Measurements from ENCODE around the gene CDC25B.

Gene CDC25B

GRCh38 chr20:3747471-3747870, 48.6 kb upstream of the CDC25B start (continued):
- no peak for TF ChIP-seq TSHZ2 (CRISPR knock-in tag; IDR thresholded peaks at IDR 0.05)
- TF ChIP-seq ZFP3 (CRISPR knock-in tag; IDR thresholded peaks at IDR 0.05), result no peak

GRCh38 chr20:3748073-3748472, 48.0 kb upstream of the CDC25B start:
- no peak for ATAC-seq
- TF ChIP-seq GLIS3 (CRISPR knock-in tag; IDR thresholded peaks at IDR 0.05), result no peak
- TF ChIP-seq ARNTL (CRISPR knock-in tag; IDR thresholded peaks at IDR 0.05; ENCODE audit: borderline replicate concordance, low read depth), result no peak
- no peak for TF ChIP-seq ZNF565 (CRISPR knock-in tag; conservative IDR thresholded peaks at IDR 0.05; ENCODE audit: low read depth)
- no peak for TF ChIP-seq ISL1 (CRISPR knock-in tag; IDR thresholded peaks at IDR 0.05)
- no peak for TF ChIP-seq OSR1 (CRISPR knock-in tag; IDR thresholded peaks at IDR 0.05)
- TF ChIP-seq ZFP30 (CRISPR knock-in tag; IDR thresholded peaks at IDR 0.05), result no peak
- TF ChIP-seq TOX (CRISPR knock-in tag; IDR thresholded peaks at IDR 0.05; ENCODE audit: borderline replicate concordance), result no peak
- no peak for TF ChIP-seq PATZ1 (CRISPR knock-in tag; IDR thresholded peaks at IDR 0.05; ENCODE audit: borderline replicate concordance)
- no peak for TF ChIP-seq ZNF8 (CRISPR knock-in tag; IDR thresholded peaks at IDR 0.05)
- no peak for TF ChIP-seq TCF4 (CRISPR knock-in tag; IDR thresholded peaks at IDR 0.05; ENCODE audit: borderline replicate concordance)
- TF ChIP-seq BACH2 (CRISPR knock-in tag; IDR thresholded peaks at IDR 0.05; ENCODE audit: borderline replicate concordance), result no peak

- ATAC-seq, result no peak
- TF ChIP-seq TOX (CRISPR knock-in tag; IDR thresholded peaks at IDR 0.05; ENCODE audit: borderline replicate concordance) (no peak), ARNTL (CRISPR knock-in tag; IDR thresholded peaks at IDR 0.05; ENCODE audit: borderline replicate concordance, low read depth) (no peak), ESRRG (CRISPR knock-in tag; IDR thresholded peaks at IDR 0.05) (no peak), TSHZ2 (CRISPR knock-in tag; IDR thresholded peaks at IDR 0.05) (no peak), CREB5 (CRISPR knock-in tag; IDR thresholded peaks at IDR 0.05; ENCODE audit: low read depth) (no peak), POU6F1 (CRISPR knock-in tag; IDR thresholded peaks at IDR 0.05; ENCODE audit: borderline replicate concordance, low read depth) (no peak), ISL1 (CRISPR knock-in tag; IDR thresholded peaks at IDR 0.05) (no peak), CSRNP3 (CRISPR knock-in tag; IDR thresholded peaks at IDR 0.05) (no peak), RARB (CRISPR knock-in tag; IDR thresholded peaks at IDR 0.05) (no peak), ZNF565 (CRISPR knock-in tag; conservative IDR thresholded peaks at IDR 0.05; ENCODE audit: low read depth) (no peak), GLIS3 (CRISPR knock-in tag; IDR thresholded peaks at IDR 0.05) (no peak), PPARA (CRISPR knock-in tag; IDR thresholded peaks at IDR 0.05; ENCODE audit: borderline replicate concordance) (no peak), ZNF70 (CRISPR knock-in tag; IDR thresholded peaks at IDR 0.05) (no peak)
Observed at GRCh38 chr20:3749087-3749688, 46.9 kb upstream of the CDC25B start.
